ENCODE measurements around the gene ADAMTS15. TPM values are rescaled to one million over a fixed set of nuclear protein-coding genes. Genes with fewer than 3 reads are reported as not detected.

Gene ADAMTS15
- total RNA-seq, 1 donor from 2014 or later: 1.2 TPM

DNA sequence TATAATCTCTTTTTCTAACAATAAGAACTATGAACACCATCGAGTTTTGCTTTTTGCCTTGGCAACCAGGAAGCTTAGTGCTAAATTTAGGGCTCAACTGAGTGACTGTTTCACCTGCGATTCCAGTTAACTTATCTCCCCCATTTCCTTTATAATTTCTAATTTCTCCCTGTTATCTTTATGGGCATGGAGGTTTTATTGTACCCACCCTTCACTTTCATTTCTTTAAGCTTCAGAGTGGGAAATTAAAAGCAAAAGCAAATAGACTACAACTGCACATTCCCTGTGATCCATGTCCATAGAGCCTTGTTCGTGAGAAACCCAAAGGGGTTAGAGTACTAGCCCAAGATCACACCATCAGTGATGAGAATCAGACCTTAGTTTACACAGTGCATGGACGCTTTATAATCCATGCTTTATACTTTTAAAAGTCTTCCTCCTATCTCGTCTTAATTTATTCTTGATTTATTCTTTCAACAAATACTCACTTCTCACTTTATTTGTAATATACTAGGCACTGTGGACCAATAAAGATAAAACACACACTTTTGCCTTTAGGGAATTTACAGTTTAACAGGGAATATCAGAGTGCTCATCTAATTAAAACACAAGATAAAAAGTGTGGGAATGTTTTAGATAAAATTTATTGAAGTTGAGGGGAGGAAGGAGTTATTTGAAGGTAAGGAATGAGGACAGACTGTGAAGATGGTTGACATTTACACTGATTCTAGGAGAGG lies 40.6 kb downstream of the ADAMTS15 start:
- Mint-ChIP-seq H3K4me1 (ENCODE audit: low read depth) (peaks cover 16% of the 10 kb centered on the region), H3K36me3 (ENCODE audit: insufficient read depth) (no peaks in the 10 kb centered on the region), H3K4me3 (ENCODE audit: low read depth) (no peak overlapping the region), H3K9me3 (ENCODE audit: low read depth) (peaks cover 1% of the 10 kb centered on the region), H3K27me3 (no peaks in the 10 kb centered on the region), H3K27ac (no peak overlapping the region)
- DNase-seq (ENCODE audit: low spot score, unreplicated experiment): no peak
- TF ChIP-seq, protein P1, sequence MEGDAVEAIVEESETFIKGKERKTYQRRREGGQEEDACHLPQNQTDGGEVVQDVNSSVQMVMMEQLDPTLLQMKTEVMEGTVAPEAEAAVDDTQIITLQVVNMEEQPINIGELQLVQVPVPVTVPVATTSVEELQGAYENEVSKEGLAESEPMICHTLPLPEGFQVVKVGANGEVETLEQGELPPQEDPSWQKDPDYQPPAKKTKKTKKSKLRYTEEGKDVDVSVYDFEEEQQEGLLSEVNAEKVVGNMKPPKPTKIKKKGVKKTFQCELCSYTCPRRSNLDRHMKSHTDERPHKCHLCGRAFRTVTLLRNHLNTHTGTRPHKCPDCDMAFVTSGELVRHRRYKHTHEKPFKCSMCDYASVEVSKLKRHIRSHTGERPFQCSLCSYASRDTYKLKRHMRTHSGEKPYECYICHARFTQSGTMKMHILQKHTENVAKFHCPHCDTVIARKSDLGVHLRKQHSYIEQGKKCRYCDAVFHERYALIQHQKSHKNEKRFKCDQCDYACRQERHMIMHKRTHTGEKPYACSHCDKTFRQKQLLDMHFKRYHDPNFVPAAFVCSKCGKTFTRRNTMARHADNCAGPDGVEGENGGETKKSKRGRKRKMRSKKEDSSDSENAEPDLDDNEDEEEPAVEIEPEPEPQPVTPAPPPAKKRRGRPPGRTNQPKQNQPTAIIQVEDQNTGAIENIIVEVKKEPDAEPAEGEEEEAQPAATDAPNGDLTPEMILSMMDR (IDR thresholded peaks at IDR 0.05; ENCODE audit: unreplicated experiment): no peak

DNA sequence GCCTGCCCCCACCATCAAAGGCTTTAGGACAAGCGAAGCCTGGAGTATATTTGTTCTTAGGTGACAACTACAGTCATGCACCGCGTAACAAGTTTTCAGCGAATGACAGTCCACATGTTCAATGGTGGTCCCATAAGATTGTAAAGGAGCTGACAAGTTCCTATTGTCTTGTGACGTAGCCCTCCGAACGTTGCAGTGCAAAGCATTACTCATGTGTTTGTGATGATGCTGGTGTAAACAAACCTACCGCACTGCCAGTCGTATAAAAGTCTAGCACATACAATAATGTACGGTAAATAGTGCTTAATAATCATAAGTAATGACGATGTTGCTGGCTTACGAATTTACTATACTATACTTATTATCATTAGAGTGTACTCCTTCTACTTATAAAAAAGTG lies 41.3 kb downstream of the ADAMTS15 start:
- no peak overlapping the region for H3K4me3 Mint-ChIP-seq (ENCODE audit: low read depth)
- no peaks in the 10 kb centered on the region for H3K27me3 Mint-ChIP-seq
- no peak overlapping the region for H3K27ac Mint-ChIP-seq
- H3K9me3 Mint-ChIP-seq (ENCODE audit: low read depth): no peaks in the 10 kb centered on the region
- H3K36me3 Mint-ChIP-seq (ENCODE audit: insufficient read depth): no peaks in the 10 kb centered on the region
- TF ChIP-seq, protein P1 (IDR thresholded peaks at IDR 0.05; ENCODE audit: unreplicated experiment): no peak
- no peak for DNase-seq (ENCODE audit: low spot score, unreplicated experiment)
- peaks cover 18% of the 10 kb centered on the region for H3K4me1 Mint-ChIP-seq (ENCODE audit: low read depth)

DNA sequence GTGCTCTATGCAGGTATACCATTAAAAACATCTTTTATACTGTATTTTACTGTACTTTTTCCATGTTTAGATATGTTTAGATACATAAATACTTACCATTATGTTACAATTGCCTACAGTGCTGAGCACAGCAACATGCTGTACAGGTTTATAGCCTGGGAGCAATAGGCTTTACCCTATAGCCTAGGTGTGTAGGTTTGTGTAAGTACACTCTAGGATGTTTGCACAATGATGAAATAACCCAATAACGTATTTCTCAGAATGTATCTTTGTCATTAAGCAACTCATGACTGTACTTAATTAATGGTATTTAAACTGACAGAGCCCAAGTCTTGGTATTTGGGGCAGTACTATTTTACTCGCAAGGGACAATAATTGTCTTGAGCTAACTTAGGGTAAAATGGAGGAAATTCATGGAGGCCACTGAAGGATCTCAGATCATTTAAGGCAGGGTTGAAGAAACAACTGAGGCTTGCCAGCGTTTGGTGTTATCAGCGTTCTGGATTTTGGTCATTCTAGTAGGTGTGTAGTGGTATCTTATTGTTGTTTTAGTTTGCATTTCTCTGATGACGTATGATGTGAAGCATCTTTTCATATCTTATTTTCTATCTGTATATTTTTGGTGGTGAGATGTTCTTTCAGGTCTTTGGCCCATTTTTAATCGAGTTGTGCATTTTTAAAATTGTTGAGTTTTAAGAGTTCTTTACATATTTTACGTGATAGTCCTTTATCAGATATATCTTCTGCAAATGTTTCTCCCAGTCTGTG lies 42.4 kb downstream of the ADAMTS15 start:
- TF ChIP-seq, protein P1 (IDR thresholded peaks at IDR 0.05; ENCODE audit: unreplicated experiment): no peak
- no peak for DNase-seq (ENCODE audit: low spot score, unreplicated experiment)
- H3K36me3 Mint-ChIP-seq (ENCODE audit: insufficient read depth): no peaks in the 10 kb centered on the region
- no peaks in the 10 kb centered on the region for H3K9me3 Mint-ChIP-seq (ENCODE audit: low read depth)
- H3K27ac Mint-ChIP-seq: no peak overlapping the region
- no peaks in the 10 kb centered on the region for H3K27me3 Mint-ChIP-seq
- peaks cover 18% of the 10 kb centered on the region for H3K4me1 Mint-ChIP-seq (ENCODE audit: low read depth)
- no peak overlapping the region for H3K4me3 Mint-ChIP-seq (ENCODE audit: low read depth)

DNA sequence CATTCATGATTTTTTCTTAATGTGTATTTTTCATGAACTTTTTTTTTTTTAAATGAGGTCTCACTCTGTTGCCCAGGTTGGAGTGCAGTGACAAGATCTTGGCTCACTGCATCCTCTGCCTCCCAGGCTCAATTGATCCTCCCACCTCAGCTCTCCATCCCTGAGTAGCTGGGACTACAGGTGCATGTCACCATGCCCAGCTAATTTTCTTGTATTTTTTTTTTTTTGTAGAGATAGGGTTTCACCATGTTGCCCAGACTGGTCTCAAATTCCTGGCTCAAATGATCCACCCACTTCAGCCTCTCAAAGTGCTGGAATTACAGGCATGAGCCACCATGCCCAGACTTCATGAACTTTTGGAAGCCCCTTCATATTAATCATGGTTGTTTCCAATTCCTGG lies 49.7 kb downstream of the ADAMTS15 start:
- Mint-ChIP-seq H3K27me3 (no peaks in the 10 kb centered on the region), H3K27ac (no peak overlapping the region), H3K4me1 (ENCODE audit: low read depth) (peaks cover 2% of the 10 kb centered on the region), H3K36me3 (ENCODE audit: insufficient read depth) (no peaks in the 10 kb centered on the region), H3K4me3 (ENCODE audit: low read depth) (no peak overlapping the region), H3K9me3 (ENCODE audit: low read depth) (peaks cover 5% of the 10 kb centered on the region)
- DNase-seq (ENCODE audit: low spot score, unreplicated experiment): no peak
- TF ChIP-seq, protein P1 (IDR thresholded peaks at IDR 0.05; ENCODE audit: unreplicated experiment): no peak

DNA sequence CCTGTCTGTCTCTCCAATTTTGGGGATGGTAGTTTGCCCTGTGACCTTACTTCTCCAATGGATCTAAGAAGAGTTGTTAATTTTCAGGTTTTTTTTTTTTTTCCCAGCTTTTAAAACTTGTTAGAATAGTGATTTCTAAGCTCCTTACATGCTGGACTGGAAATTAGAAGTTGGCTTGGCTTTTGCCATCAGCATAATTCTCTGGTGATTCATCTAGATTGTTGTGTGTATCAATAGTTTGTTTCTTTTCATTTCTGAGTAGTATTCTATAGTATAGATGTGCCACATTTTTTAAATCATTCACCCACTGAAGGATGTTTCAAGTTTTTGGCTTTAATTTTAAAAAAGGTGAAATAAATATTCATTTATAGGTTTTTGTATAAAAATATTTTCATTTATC lies 51.4 kb downstream of the ADAMTS15 start:
- Mint-ChIP-seq H3K27me3 (no peaks in the 10 kb centered on the region), H3K4me3 (ENCODE audit: low read depth) (no peak overlapping the region), H3K27ac (no peak overlapping the region), H3K36me3 (ENCODE audit: insufficient read depth) (peaks cover 2% of the 10 kb centered on the region), H3K4me1 (ENCODE audit: low read depth) (no peaks in the 10 kb centered on the region), H3K9me3 (ENCODE audit: low read depth) (peaks cover 17% of the 10 kb centered on the region)
- TF ChIP-seq, protein P1 (IDR thresholded peaks at IDR 0.05; ENCODE audit: unreplicated experiment): no peak
- no peak for DNase-seq (ENCODE audit: low spot score, unreplicated experiment)
